A549 (cell line): ENCODE results near the gene NEBL. TPM values are rescaled to one million over a fixed set of nuclear protein-coding genes. Genes with fewer than 3 reads are reported as not detected.

ENCODE experiments used
- ATAC-seq, 2 experiments: fragments of 200-7000 bp in 1 of 2; fragments of >200 bp in 1 of 2; cut with Nextera tagmentation in 1 of 2; cut with Tn5 transposase in 1 of 2; 3 replicates each; pipeline versions ENCODE4 v1.8.0 to v1.9.1; 2018 to 2020; ENCODE audit warnings: mild to moderate bottlenecking in 1 of 2, moderate library complexity in 1 of 2
- CTCF ChIA-PET: fragments of 300-600 bp; sonication (Branson Sonifier 250); formaldehyde crosslinking; extraction: SDS; loops from one replicate; lab custom pipeline; 2021; ENCODE audit warnings: antibody characterized with exemption, inconsistent platforms; lab: Yijun Ruan, JAX
- POLR2A ChIA-PET: fragments of 350-600 bp; formaldehyde crosslinking; extraction: SDS; loops from one replicate; lab custom pipeline; 2021; ENCODE audit warnings: antibody characterized with exemption, inconsistent platforms; lab: Yijun Ruan, JAX
- DNase-seq, 2 experiments: peaks; one replicate each; pipeline versions ENCODE4 v3.0.0 to v3.0.0-alpha.2; 2011 to 2016; ENCODE audit warnings: low read depth in 1 of 2, low spot score in 1 of 2
- FAIRE-seq: peaks from 2 replicates; lab custom pipeline; 2011; peaks lifted over from hg19 to GRCh38; lab: Jason Lieb, UNC
- H3K27ac ChIP-seq, 2 experiments: fragments of >200 bp; sonication (Bioruptor Twin); formaldehyde crosslinking; 3 replicates each; pipeline ENCODE4 v1.5.1; 2016 to 2017
- H3K4me1 ChIP-seq: fragments of >200 bp; sonication (Bioruptor Twin); formaldehyde crosslinking; 3 replicates; pipeline ENCODE4 v1.6.1; 2016
- H3K4me2 ChIP-seq: fragments of >200 bp; sonication (Bioruptor Twin); formaldehyde crosslinking; 3 replicates; pipeline ENCODE4 v1.6.1; 2016
- H3K4me3 ChIP-seq: fragments of >200 bp; sonication (Bioruptor Twin); formaldehyde crosslinking; 3 replicates; pipeline ENCODE4 v1.5.1; 2016
- H3K9me3 ChIP-seq: fragments of >200 bp; sonication (Bioruptor Twin); formaldehyde crosslinking; 3 replicates; pipeline ENCODE4 v1.6.1; 2016
- BHLHE40 ChIP-seq: IDR thresholded peaks from 2 replicates; pipeline ENCODE4 v1.6.1; 2012; ENCODE audit warnings: low read depth, low read length, inconsistent platforms
- CBX2 ChIP-seq: fragments of 200-600 bp; sonication (generic); IDR thresholded peaks from 2 replicates; pipeline ENCODE4 v1.6.1; 2016; ENCODE audit warnings: low read depth, mild to moderate bottlenecking, borderline replicate concordance
- CBX8 ChIP-seq: fragments of 200-600 bp; sonication (generic); IDR thresholded peaks from 2 replicates; pipeline ENCODE4 v1.6.1; 2016
- CHD2 ChIP-seq: fragments of 150-350 bp; IDR thresholded peaks from 2 replicates; pipeline ENCODE4 v1.6.1; 2014; ENCODE audit warnings: low read length; ENCODE audit not compliant: partially characterized antibody
- EHF ChIP-seq: fragments of 250-450 bp; sonication (Bioruptor Pico); IDR thresholded peaks from 2 replicates; pipeline ENCODE4 v1.5.0; 2020; ENCODE audit warnings: mild to moderate bottlenecking
- ELK1 ChIP-seq: fragments of 150-350 bp; IDR thresholded peaks from 2 replicates; pipeline ENCODE4 v1.6.1; 2014; ENCODE audit warnings: low read depth, mild to moderate bottlenecking, low read length
- ESRRA ChIP-seq: fragments of 150-350 bp; IDR thresholded peaks from 2 replicates; pipeline ENCODE4 v1.6.1; 2014; ENCODE audit warnings: mild to moderate bottlenecking, low read length, borderline replicate concordance
- GATA3 ChIP-seq: IDR thresholded peaks from 2 replicates; pipeline ENCODE4 v1.6.1; 2012; ENCODE audit warnings: borderline replicate concordance
- HDAC2 ChIP-seq: fragments of 200-600 bp; sonication (generic); IDR thresholded peaks from 2 replicates; pipeline ENCODE4 v1.6.1; 2016
- HES2 ChIP-seq: fragments of >200 bp; sonication (Bioruptor Twin); formaldehyde crosslinking; IDR thresholded peaks from 2 replicates; pipeline ENCODE4 v1.6.1; 2016
- HMGXB4 ChIP-seq: fragments of 250-450 bp; sonication (Bioruptor Pico); IDR thresholded peaks from 2 replicates; pipeline ENCODE4 v1.5.0; 2021; ENCODE audit warnings: mild to moderate bottlenecking, moderate library complexity, borderline replicate concordance
- HOXA7 ChIP-seq: fragments of 250-450 bp; sonication (Bioruptor Pico); IDR thresholded peaks from 2 replicates; pipeline ENCODE4 v1.5.0; 2020; ENCODE audit warnings: mild to moderate bottlenecking, moderate library complexity
- HOXB13 ChIP-seq: fragments of 250-450 bp; sonication (Bioruptor Pico); IDR thresholded peaks from 2 replicates; pipeline ENCODE4 v1.5.0; 2020; ENCODE audit warnings: low read depth, mild to moderate bottlenecking, moderate library complexity
- HOXB5 ChIP-seq: fragments of 250-450 bp; sonication (Bioruptor Pico); IDR thresholded peaks from 2 replicates; pipeline ENCODE4 v1.5.0; 2020; ENCODE audit warnings: mild to moderate bottlenecking, moderate library complexity
- RAD21 ChIP-seq, 2 experiments: fragments of >200 bp in 1 of 2; sonication (Bioruptor Twin) in 1 of 2; formaldehyde crosslinking in 1 of 2; IDR thresholded peaks in 1 of 2; conservative IDR thresholded peaks in 1 of 2; 2 replicates in 1 of 2; 3 replicates in 1 of 2; pipeline ENCODE4 v1.6.1; 2012 to 2018; ENCODE audit warnings: inconsistent platforms in 1 of 2
- REST ChIP-seq: fragments of 200-600 bp; sonication (generic); IDR thresholded peaks from 2 replicates; pipeline ENCODE4 v1.6.1; 2016; ENCODE audit warnings: antibody characterized with exemption, mild to moderate bottlenecking, moderate library complexity
- RFX5 ChIP-seq: fragments of 450-650 bp; IDR thresholded peaks from 2 replicates; pipeline ENCODE4 v1.7.1; 2014; ENCODE audit warnings: antibody characterized with exemption, mild to moderate bottlenecking, moderate library complexity
- SREBF2 ChIP-seq: fragments of 450-650 bp; IDR thresholded peaks from 2 replicates; pipeline ENCODE4 v1.6.1; 2014; ENCODE audit warnings: mild to moderate bottlenecking, moderate library complexity
- TFCP2L1 ChIP-seq: fragments of 250-450 bp; sonication (Bioruptor Pico); IDR thresholded peaks from 2 replicates; pipeline ENCODE4 v1.5.0; 2021; ENCODE audit warnings: mild to moderate bottlenecking
- ZC3H11A ChIP-seq: fragments of 450-650 bp; IDR thresholded peaks from 2 replicates; pipeline ENCODE4 v1.6.1; 2014; ENCODE audit warnings: antibody characterized with exemption, mild to moderate bottlenecking
- WGBS: methylation state at CpG from one replicate; pipeline ENCODE4 v1.1.6; 2017; ENCODE audit errors: missing lambda C conversion rate; 5-methylcytosine and 5-hydroxymethylcytosine counted together
- polyA plus RNA-seq, 4 experiments: library from polyadenylated mRNA; depleted of rRNA in 3 of 4; stranded (reverse); fragments of >200 nt; fragmentation: RNase III in 1 of 4; extraction: RNeasy Plus Mini Kit Qiagen cat#74134 plus additional on column Dnase treatment in 1 of 4; gene quantifications; 2 replicates in 3 of 4; 3 replicates in 1 of 4; pipeline ENCODE4 v1.2.3, GENCODE V29; 2011 to 2017
- TF ChIP-seq, protein P1 (sequence below): fragments of 450-650 bp; IDR thresholded peaks from 2 replicates; pipeline ENCODE4 v1.6.1; 2014; ENCODE audit warnings: antibody characterized with exemption

The NEBL gene
- polyA plus RNA-seq, 2 of the 4 experiments (the other 2 are of a cell fraction): 13.0 to 33.8 TPM

DNA sequence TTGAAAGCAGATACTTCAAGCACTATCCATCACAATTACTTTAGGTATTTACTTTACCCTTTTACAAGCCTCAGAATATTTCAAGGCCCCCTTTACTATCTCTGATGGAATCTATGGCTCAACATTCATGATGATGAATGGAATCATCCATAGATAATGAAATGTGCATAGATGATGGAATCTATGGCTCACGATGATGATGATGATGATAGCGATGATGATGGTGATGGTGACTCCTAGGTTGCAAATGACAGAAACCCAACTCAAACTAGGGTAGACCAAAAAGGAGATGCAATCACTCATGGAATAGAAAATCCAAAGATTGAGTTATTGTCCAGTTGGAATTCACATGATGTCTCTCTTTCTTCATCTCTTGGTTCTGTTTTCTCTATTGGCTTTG lies 55.7 kb downstream of the NEBL start:
- FAIRE-seq (no peak), ATAC-seq (no peak), DNase-seq (no peak)
- ChIA-PET CTCF (no interaction called here), POLR2A (no interaction called here)
- Histone ChIP-seq H3K4me2 (no peak overlapping the region), H3K4me3 (no peak overlapping the region), H3K27ac (no peak overlapping the region), H3K4me1 (no peaks in the 10 kb centered on the region), H3K9me3 (peaks cover 5% of the 10 kb centered on the region; the same call in 2 of the 3 replicates)
- TF ChIP-seq GATA3: no peak
- no peak for TF ChIP-seq TFCP2L1 (CRISPR knock-in tag)
- TF ChIP-seq ZC3H11A: no peak
- no peak for TF ChIP-seq REST
- 93% methylated on average over 2 of the region's 2 CpGs for WGBS

DNA sequence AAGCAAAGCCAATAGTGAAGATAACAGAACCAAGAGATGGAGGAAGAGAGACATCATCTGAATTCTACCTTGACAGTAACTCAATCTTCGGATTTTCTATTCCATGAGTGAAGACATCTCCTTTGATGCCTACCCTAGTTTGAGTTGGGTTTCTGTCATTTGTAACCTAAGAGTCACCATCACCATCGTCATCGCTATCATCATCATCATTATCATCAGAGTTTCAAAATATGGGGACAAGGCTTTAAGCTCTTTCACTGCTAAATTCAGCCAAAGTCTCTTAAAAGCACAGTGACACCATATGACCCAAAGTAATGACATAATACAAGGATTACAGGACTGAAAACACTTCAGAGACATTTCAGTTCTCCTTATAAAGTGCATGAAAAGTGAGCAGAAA lies 57.2 kb downstream of the NEBL start:
- H3K4me2 ChIP-seq: no peak overlapping the region
- peaks cover 5% of the 10 kb centered on the region; the same call in 2 of the 3 replicates for H3K9me3 ChIP-seq
- CTCF ChIA-PET: no interaction called here
- H3K4me1 ChIP-seq: no peaks in the 10 kb centered on the region
- no peak for FAIRE-seq
- no peak for DNase-seq
- no peak overlapping the region for H3K27ac ChIP-seq
- no peak for TF ChIP-seq RFX5
- TF ChIP-seq SREBF2: no peak
- no peak for TF ChIP-seq HES2
- no peak for TF ChIP-seq HMGXB4 (CRISPR knock-in tag)
- no peak for TF ChIP-seq ESRRA
- no peak for TF ChIP-seq RAD21 (conservative IDR thresholded peaks at IDR 0.05 in 1 of 2, IDR thresholded peaks at IDR 0.05 in 1 of 2)
- TF ChIP-seq HDAC2: no peak
- no peak for TF ChIP-seq REST
- no peak for TF ChIP-seq CBX2
- no peak for TF ChIP-seq CHD2
- no peak for TF ChIP-seq HOXB5
- no peak for TF ChIP-seq HOXA7 (CRISPR knock-in tag)
- no peak for TF ChIP-seq BHLHE40
- no peak for TF ChIP-seq HOXB13 (CRISPR knock-in tag)
- TF ChIP-seq CBX8: no peak
- TF ChIP-seq EHF (CRISPR knock-in tag): no peak
- TF ChIP-seq ELK1: no peak
- TF ChIP-seq, protein P1, sequence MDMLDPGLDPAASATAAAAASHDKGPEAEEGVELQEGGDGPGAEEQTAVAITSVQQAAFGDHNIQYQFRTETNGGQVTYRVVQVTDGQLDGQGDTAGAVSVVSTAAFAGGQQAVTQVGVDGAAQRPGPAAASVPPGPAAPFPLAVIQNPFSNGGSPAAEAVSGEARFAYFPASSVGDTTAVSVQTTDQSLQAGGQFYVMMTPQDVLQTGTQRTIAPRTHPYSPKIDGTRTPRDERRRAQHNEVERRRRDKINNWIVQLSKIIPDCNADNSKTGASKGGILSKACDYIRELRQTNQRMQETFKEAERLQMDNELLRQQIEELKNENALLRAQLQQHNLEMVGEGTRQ: no peak
- no peak overlapping the region for H3K4me3 ChIP-seq
- POLR2A ChIA-PET: no interaction called here
- no peak for ATAC-seq
- WGBS: 85% methylated on average over 3 of the region's 3 CpGs
